ENCODE measurements around the gene SIGLEC11. TPM values are rescaled to one million over a fixed set of nuclear protein-coding genes. Genes with fewer than 3 reads are reported as not detected.
A peak's percentile ranks its signal among the peaks of the same experiment; 100 is the strongest.

SIGLEC11 gene
- total RNA-seq, 1 donor from 2014 or later, result not detected

DNA sequence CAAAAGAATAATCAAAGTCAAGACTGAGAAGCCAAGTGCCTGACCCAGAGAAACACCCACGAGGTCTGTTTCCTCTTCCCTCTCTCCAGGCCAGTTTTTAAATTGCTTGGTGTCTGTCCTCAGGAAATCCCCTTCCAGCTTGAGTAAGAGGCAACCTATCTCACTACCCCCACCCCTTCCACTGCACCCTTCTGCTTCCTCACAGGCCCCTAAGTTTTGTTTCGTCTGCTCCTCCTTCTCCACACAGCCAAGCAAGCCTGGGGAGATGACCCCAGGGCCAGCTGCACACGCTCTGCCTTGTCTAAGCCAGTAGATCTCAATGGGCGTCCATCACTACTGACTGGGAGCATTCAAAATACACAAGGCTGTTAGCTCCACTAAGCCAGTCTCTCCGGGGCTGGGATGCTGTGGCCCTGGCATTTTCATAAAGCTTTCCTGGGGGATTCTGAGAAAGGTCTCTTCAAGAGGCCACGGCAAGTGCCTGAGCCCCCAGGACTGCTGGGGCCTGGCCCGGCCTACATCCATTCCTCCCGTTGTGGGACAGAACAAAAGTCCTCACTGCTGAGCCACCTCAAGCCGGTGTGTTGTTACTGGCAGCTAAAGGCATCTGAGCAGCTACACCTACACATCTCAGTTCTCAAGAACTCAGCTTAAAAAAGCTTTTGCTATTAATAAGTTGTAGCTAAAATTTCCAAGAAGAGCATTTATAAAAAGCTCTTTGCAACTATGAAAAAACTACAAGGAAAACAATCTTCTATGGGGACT lies 49.4 kb downstream of the SIGLEC11 start:
- Mint-ChIP-seq H3K4me1 (peaks cover 3% of the 10 kb centered on the region), H3K36me3 (peaks cover 43% of the 10 kb centered on the region), H3K27ac (peak overlapping the region; percentile 30), H3K4me3 (peak overlapping the region; percentile 52), H3K27me3 (ENCODE audit: insufficient read depth, low read depth) (peaks cover 11% of the 10 kb centered on the region), H3K9me3 (peaks cover 3% of the 10 kb centered on the region)
- no peak overlapping the region for H2AFZ ChIP-seq (replicated peaks)
- H3K4me2 ChIP-seq, result no peak overlapping the region
- no peaks in the 10 kb centered on the region for H3K4me1 ChIP-seq
- DNase-seq (ENCODE audit: low spot score), result no peak
- no peak overlapping the region for H3K4me3 ChIP-seq
- no peak overlapping the region for H3K9ac ChIP-seq
- no peaks in the 10 kb centered on the region for H3K9me3 ChIP-seq (ENCODE audit: low read depth)
- peaks cover 57% of the 10 kb centered on the region for H3K79me2 ChIP-seq (ENCODE audit: low read depth)
- no peaks in the 10 kb centered on the region for H3K27me3 ChIP-seq
- peaks cover 83% of the 10 kb centered on the region for H4K20me1 ChIP-seq (ENCODE audit: low read depth)
- no peaks in the 10 kb centered on the region for H3K36me3 ChIP-seq
- H3K27ac ChIP-seq, result no peak overlapping the region
- TF ChIP-seq EZH2 (IDR thresholded peaks at IDR 0.05) (no peak), EZH2phosphoT487 (IDR thresholded peaks at IDR 0.05) (no peak)
- TF ChIP-seq, protein P1, sequence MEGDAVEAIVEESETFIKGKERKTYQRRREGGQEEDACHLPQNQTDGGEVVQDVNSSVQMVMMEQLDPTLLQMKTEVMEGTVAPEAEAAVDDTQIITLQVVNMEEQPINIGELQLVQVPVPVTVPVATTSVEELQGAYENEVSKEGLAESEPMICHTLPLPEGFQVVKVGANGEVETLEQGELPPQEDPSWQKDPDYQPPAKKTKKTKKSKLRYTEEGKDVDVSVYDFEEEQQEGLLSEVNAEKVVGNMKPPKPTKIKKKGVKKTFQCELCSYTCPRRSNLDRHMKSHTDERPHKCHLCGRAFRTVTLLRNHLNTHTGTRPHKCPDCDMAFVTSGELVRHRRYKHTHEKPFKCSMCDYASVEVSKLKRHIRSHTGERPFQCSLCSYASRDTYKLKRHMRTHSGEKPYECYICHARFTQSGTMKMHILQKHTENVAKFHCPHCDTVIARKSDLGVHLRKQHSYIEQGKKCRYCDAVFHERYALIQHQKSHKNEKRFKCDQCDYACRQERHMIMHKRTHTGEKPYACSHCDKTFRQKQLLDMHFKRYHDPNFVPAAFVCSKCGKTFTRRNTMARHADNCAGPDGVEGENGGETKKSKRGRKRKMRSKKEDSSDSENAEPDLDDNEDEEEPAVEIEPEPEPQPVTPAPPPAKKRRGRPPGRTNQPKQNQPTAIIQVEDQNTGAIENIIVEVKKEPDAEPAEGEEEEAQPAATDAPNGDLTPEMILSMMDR (IDR thresholded peaks at IDR 0.05), result no peak
- H3F3A ChIP-seq (ENCODE audit: low read depth), result no peaks in the 10 kb centered on the region

DNA sequence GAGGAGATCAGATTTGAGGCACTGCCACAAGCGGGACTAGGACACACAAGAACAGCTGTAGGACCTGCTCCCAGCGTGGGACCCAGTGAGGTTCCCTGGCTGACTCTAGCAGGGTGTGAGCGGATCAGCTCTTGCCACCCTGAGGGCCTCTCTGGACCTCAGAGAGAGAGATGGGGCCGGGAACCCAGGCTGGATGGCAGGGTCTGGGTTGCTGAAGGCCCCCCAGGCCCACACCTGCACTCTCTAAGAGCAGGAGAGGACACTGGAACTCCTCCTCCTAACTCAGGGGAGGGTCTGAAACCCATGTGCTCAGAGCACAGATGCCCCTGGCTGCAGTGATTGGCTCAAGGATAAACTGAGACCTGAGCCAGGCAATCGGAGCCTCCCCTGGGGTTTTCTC lies 50.8 kb downstream of the SIGLEC11 start:
- Histone ChIP-seq H3K4me2 (no peak overlapping the region), H3K4me3 (no peak overlapping the region), H3K4me1 (no peaks in the 10 kb centered on the region), H4K20me1 (ENCODE audit: low read depth) (peaks cover 81% of the 10 kb centered on the region), H3K36me3 (no peaks in the 10 kb centered on the region), H3K27me3 (no peaks in the 10 kb centered on the region), H3K79me2 (ENCODE audit: low read depth) (peaks cover 43% of the 10 kb centered on the region), H3K27ac (no peak overlapping the region), H3F3A (ENCODE audit: low read depth) (peaks cover 7% of the 10 kb centered on the region), H3K9ac (no peak overlapping the region), H2AFZ (replicated peaks) (no peak overlapping the region), H3K9me3 (ENCODE audit: low read depth) (no peaks in the 10 kb centered on the region)
- H3K36me3 Mint-ChIP-seq, result peaks cover 40% of the 10 kb centered on the region
- no peaks in the 10 kb centered on the region for H3K9me3 Mint-ChIP-seq
- H3K4me1 Mint-ChIP-seq, result peaks cover 3% of the 10 kb centered on the region
- H3K4me3 Mint-ChIP-seq, result no peak overlapping the region
- TF ChIP-seq, protein P1 (IDR thresholded peaks at IDR 0.05), result no peak
- no peak for TF ChIP-seq EZH2 (IDR thresholded peaks at IDR 0.05)
- no peak for TF ChIP-seq EZH2phosphoT487 (IDR thresholded peaks at IDR 0.05)
- peaks cover 12% of the 10 kb centered on the region for H3K27me3 Mint-ChIP-seq (ENCODE audit: insufficient read depth, low read depth)
- DNase-seq (ENCODE audit: low spot score), result no peak
- H3K27ac Mint-ChIP-seq, result no peak overlapping the region

DNA sequence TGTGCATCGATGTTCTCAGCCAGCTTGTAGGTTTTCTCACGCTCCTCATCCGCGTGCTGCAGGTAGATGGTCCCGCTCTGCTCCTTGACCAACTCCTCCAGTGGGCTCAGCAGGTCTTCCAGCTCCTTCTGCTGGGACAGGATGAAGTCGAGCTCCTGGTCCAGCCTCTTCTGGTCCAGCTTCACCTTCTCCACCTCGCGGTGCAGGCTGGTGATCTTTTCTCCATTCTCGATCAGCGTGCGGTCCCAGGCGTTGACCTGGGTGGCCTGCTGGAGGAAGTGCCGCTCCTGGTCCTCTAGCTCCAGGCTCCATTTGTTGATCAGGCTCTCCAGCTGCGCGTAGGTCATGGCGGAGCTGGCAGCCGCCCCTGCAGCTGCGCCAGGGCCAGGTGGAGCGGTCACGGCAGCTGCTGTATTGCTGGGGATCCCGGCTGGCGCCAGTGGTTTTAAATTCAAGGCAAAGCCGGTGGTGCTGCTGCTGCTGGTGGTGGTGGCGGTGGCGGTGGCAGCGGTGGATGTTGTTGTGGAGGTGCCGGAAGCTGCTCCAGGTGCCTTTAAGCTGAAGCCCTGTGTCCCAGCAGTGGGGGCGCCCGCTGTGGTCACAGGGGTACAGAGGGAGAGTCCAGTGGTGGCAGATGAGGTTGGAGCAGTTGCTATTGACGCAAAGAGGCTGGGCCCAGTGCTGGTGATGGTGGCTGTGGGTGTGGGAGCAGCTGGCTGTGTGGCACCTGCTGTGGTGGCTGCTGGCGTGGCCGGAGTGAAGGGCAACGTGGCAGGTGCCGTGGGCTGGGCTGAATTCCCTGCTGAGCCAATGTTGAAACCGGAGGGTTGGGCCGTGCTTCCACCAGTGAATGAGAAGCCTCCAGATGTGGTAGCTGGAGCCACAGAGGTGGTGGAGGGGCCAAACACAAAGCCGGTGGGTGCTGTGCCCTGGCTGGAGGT lies 52.2 kb downstream of the SIGLEC11 start:
- no peak overlapping the region for H2AFZ ChIP-seq (replicated peaks)
- H3K27me3 ChIP-seq, result no peaks in the 10 kb centered on the region
- no peak overlapping the region for H3K27ac ChIP-seq
- no peaks in the 10 kb centered on the region for H3K4me1 ChIP-seq
- Mint-ChIP-seq H3K27me3 (ENCODE audit: insufficient read depth, low read depth) (peaks cover 12% of the 10 kb centered on the region), H3K27ac (no peak overlapping the region), H3K36me3 (peaks cover 32% of the 10 kb centered on the region), H3K4me3 (no peak overlapping the region), H3K4me1 (peaks cover 3% of the 10 kb centered on the region), H3K9me3 (no peaks in the 10 kb centered on the region)
- no peak overlapping the region for H3K4me2 ChIP-seq
- no peak for TF ChIP-seq EZH2phosphoT487 (IDR thresholded peaks at IDR 0.05)
- TF ChIP-seq, protein P1 (IDR thresholded peaks at IDR 0.05), result no peak
- TF ChIP-seq EZH2 (IDR thresholded peaks at IDR 0.05), result no peak
- peaks cover 68% of the 10 kb centered on the region for H4K20me1 ChIP-seq (ENCODE audit: low read depth)
- no peaks in the 10 kb centered on the region for H3K9me3 ChIP-seq (ENCODE audit: low read depth)
- DNase-seq (ENCODE audit: low spot score), result no peak
- no peaks in the 10 kb centered on the region for H3K36me3 ChIP-seq
- H3K4me3 ChIP-seq, result no peak overlapping the region
- no peak overlapping the region for H3K9ac ChIP-seq
- H3K79me2 ChIP-seq (ENCODE audit: low read depth), result peaks cover 30% of the 10 kb centered on the region
- peaks cover 8% of the 10 kb centered on the region for H3F3A ChIP-seq (ENCODE audit: low read depth)
